Fibroblast of pulmonary artery (primary cell): Measurements from ENCODE around the gene RALGAPA2.

Experiments
- DNase-seq: peaks from one replicate; pipeline ENCODE4 v3.0.0-alpha.2; 2010; ENCODE audit warnings: low read depth
- H3K4me3 ChIP-seq: replicated peaks from 2 replicates; pipeline ENCODE4 v1.5.1; 2011; ENCODE audit warnings: low read depth, mild to moderate bottlenecking, control low read depth, low read length, moderate library complexity
- TF ChIP-seq, protein P1 (sequence below): IDR thresholded peaks from 2 replicates; pipeline ENCODE4 v1.5.1; 2011; ENCODE audit warnings: mild to moderate bottlenecking, control low read depth, low read length, inconsistent platforms; ENCODE audit errors: missing control alignments

Gene RALGAPA2

GRCh38 chr20:20425823-20426654 lies 286.4 kb downstream of the RALGAPA2 start:
- DNase-seq: no peak
- TF ChIP-seq, protein P1, sequence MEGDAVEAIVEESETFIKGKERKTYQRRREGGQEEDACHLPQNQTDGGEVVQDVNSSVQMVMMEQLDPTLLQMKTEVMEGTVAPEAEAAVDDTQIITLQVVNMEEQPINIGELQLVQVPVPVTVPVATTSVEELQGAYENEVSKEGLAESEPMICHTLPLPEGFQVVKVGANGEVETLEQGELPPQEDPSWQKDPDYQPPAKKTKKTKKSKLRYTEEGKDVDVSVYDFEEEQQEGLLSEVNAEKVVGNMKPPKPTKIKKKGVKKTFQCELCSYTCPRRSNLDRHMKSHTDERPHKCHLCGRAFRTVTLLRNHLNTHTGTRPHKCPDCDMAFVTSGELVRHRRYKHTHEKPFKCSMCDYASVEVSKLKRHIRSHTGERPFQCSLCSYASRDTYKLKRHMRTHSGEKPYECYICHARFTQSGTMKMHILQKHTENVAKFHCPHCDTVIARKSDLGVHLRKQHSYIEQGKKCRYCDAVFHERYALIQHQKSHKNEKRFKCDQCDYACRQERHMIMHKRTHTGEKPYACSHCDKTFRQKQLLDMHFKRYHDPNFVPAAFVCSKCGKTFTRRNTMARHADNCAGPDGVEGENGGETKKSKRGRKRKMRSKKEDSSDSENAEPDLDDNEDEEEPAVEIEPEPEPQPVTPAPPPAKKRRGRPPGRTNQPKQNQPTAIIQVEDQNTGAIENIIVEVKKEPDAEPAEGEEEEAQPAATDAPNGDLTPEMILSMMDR: no peak
- H3K4me3 ChIP-seq: no peak overlapping the region

- no peak for DNase-seq
- TF ChIP-seq, protein P1: no peak
- no peak overlapping the region for H3K4me3 ChIP-seq
Measured at GRCh38 chr20:20423117-20423516, 289.3 kb downstream of the RALGAPA2 start.

- TF ChIP-seq, protein P1: no peak
- DNase-seq: no peak
- H3K4me3 ChIP-seq: no peak overlapping the region
Measured at GRCh38 chr20:20417876-20418676, 294.4 kb downstream of the RALGAPA2 start.

- DNase-seq: no peak
- TF ChIP-seq, protein P1: no peak
- no peak overlapping the region for H3K4me3 ChIP-seq
Measured at GRCh38 chr20:20415321-20415720, 297.1 kb downstream of the RALGAPA2 start.

GRCh38 chr20:20414640-20415220 lies 297.7 kb downstream of the RALGAPA2 start:
- DNase-seq: no peak
- TF ChIP-seq, protein P1: no peak

DNA sequence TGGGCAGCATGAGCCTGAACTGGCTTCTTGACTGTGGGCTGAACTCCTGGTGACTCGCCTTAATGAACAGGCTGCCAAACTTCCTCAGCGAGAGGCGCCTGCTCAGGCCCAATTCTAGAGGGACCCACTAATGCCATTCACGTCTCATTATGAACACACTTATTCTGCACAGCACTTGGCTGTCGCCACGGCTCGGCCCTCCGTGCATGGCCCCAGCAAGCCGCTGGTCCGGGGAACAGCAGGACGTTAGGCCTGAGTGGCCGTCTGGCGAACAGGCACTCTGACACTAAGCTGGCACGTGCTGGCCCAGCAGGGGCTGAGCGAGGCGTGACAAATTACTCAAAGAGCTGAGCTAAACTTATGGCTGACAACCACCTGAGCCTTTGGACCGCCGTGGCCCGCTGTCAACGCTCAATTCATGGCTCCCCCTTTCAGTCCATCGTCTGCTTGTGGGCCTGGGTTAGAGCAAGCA lies 298.6 kb downstream of the RALGAPA2 start:
- DNase-seq: no peak
- H3K4me3 ChIP-seq: no peak overlapping the region
- TF ChIP-seq, protein P1: no peak

More at GRCh38 chr20:20414640-20415220, 297.7 kb downstream of the RALGAPA2 start:
- no peak overlapping the region for H3K4me3 ChIP-seq
